Tibial nerve (tissue), 4 donors: ENCODE measurements around the gene PTPN3. TPM values are rescaled to one million over a fixed set of nuclear protein-coding genes. Genes with fewer than 3 reads are reported as not detected.

ENCODE experiments used
- DNase-seq, 2 donors: peaks; one replicate each; pipeline ENCODE4 v3.0.0-alpha.2; 2019; ENCODE audit warnings: low spot score in 2 of 2
- H3K27ac ChIP-seq, 4 donors: fragments of 200-600 bp; sonication (generic) in 3 of 4; one replicate each; pipeline ENCODE4 v1.5.1; 2017 to 2019; ENCODE audit warnings: mild to moderate bottlenecking in 1 of 4
- H3K27me3 ChIP-seq, 2 donors: fragments of 200-600 bp; sonication (generic) in 1 of 2; one replicate each; pipeline versions ENCODE4 v1.5.1 to v1.6.0; 2017 to 2019
- H3K36me3 ChIP-seq, 3 donors: fragments of 200-600 bp; sonication (generic); one replicate each; pipeline ENCODE4 v1.5.1; 2018 to 2019
- H3K4me1 ChIP-seq, 4 donors: fragments of 200-600 bp; sonication (generic) in 3 of 4; one replicate each; pipeline ENCODE4 v1.5.1; 2017 to 2019
- H3K4me3 ChIP-seq, 4 donors: fragments of 200-600 bp; sonication (generic) in 3 of 4; one replicate each; pipeline ENCODE4 v1.5.1; 2017 to 2019; ENCODE audit warnings: mild to moderate bottlenecking in 1 of 4, moderate library complexity in 1 of 4
- H3K9me3 ChIP-seq, 4 donors: fragments of 200-600 bp; sonication (generic) in 3 of 4; one replicate each; pipeline ENCODE4 v1.5.1; 2017 to 2019
- CTCF ChIP-seq, 5 experiments: fragments of 200-600 bp in 3 of 5; fragments of 450-650 bp in 2 of 5; sonication (generic) in 3 of 5; IDR thresholded peaks; one replicate each; pipeline ENCODE4 v1.5.1; 2016 to 2019; ENCODE audit warnings: antibody characterized with exemption in 5 of 5, mild to moderate bottlenecking in 3 of 5, moderate library complexity in 2 of 5
- EP300 ChIP-seq, 2 donors: sonication (generic); formaldehyde crosslinking; IDR thresholded peaks; one replicate each; pipeline ENCODE4 v1.6.1; 2017; ENCODE audit warnings: antibody characterized with exemption in 2 of 2, mild to moderate bottlenecking in 1 of 2
- POLR2A ChIP-seq, 2 donors: fragments of 450-650 bp; IDR thresholded peaks; one replicate each; pipeline ENCODE4 v1.6.1; 2017; ENCODE audit warnings: antibody characterized with exemption in 2 of 2, mild to moderate bottlenecking in 2 of 2, moderate library complexity in 2 of 2
- WGBS, 2 donors: methylation state at CpG; one replicate each; pipeline ENCODE4 v1.1.5; 2018; 5-methylcytosine and 5-hydroxymethylcytosine counted together
- total RNA-seq, 4 donors: library from RNA; depleted of rRNA; stranded (reverse); fragments of >200 nt; gene quantifications; one replicate each; pipeline ENCODE4 v1.1.0, GENCODE V29; 2016

Gene PTPN3
- total RNA-seq, 4 donors from 2014 or later = 1.3 to 3.3 (median 1.8) TPM

GRCh38 chr9:109467936-109468335 lies 30.2 kb downstream of the PTPN3 start:
- no peaks in the 10 kb centered on the region for H3K36me3 ChIP-seq
- no peak for DNase-seq
- H3K27ac ChIP-seq = no peak overlapping the region
- peaks cover 0 to 3% (median 0%) of the 10 kb centered on the region in 4 donors for H3K4me1 ChIP-seq
- H3K9me3 ChIP-seq = no peaks in the 10 kb centered on the region
- no peaks in the 10 kb centered on the region for H3K27me3 ChIP-seq
- 46 to 48% methylated on average over 2 of the region's 2 CpGs for WGBS, 2 donors
- no peak overlapping the region for H3K4me3 ChIP-seq
- TF ChIP-seq CTCF (IDR thresholded peaks at IDR 0.05) = no peak
- no peak for TF ChIP-seq POLR2A (IDR thresholded peaks at IDR 0.05)
- no peak for TF ChIP-seq EP300 (IDR thresholded peaks at IDR 0.05)

- H3K4me3 ChIP-seq = no peak overlapping the region
- DNase-seq = no peak
- no peak overlapping the region for H3K27ac ChIP-seq
- H3K4me1 ChIP-seq = peaks cover 0 to 3% (median 0%) of the 10 kb centered on the region in 4 donors
- no peaks in the 10 kb centered on the region for H3K27me3 ChIP-seq
- no peaks in the 10 kb centered on the region for H3K36me3 ChIP-seq
- WGBS, 2 donors = 82 to 85% methylated on average over 12 of the region's 12 CpGs
- TF ChIP-seq EP300 (IDR thresholded peaks at IDR 0.05) (no peak), POLR2A (IDR thresholded peaks at IDR 0.05) (no peak), CTCF (IDR thresholded peaks at IDR 0.05) (no peak)
- H3K9me3 ChIP-seq = no peaks in the 10 kb centered on the region
These were observed 31.2 kb downstream of the PTPN3 start for GRCh38 chr9:109466623-109467590.

GRCh38 chr9:109463924-109464625 lies 34.0 kb downstream of the PTPN3 start:
- Histone ChIP-seq H3K9me3 (no peaks in the 10 kb centered on the region), H3K36me3 (no peaks in the 10 kb centered on the region), H3K27me3 (no peaks in the 10 kb centered on the region), H3K27ac (no peak overlapping the region), H3K4me1 (no peaks in the 10 kb centered on the region), H3K4me3 (no peak overlapping the region)
- WGBS, 2 donors = 83 to 85% methylated on average over 7 of the region's 7 CpGs
- no peak for TF ChIP-seq EP300 (IDR thresholded peaks at IDR 0.05)
- no peak for TF ChIP-seq POLR2A (IDR thresholded peaks at IDR 0.05)
- TF ChIP-seq CTCF (IDR thresholded peaks at IDR 0.05) = no peak
- no peak for DNase-seq

- Histone ChIP-seq H3K36me3 (no peaks in the 10 kb centered on the region), H3K27me3 (no peaks in the 10 kb centered on the region), H3K4me1 (no peaks in the 10 kb centered on the region), H3K27ac (no peak overlapping the region), H3K9me3 (no peaks in the 10 kb centered on the region), H3K4me3 (no peak overlapping the region)
- DNase-seq = no peak
- no peak for TF ChIP-seq EP300 (IDR thresholded peaks at IDR 0.05)
- 87 to 88% methylated on average over 6 of the region's 6 CpGs for WGBS, 2 donors
These were observed 37.5 kb downstream of the PTPN3 start for GRCh38 chr9:109460576-109460975.

GRCh38 chr9:109459423-109459822 lies 38.7 kb downstream of the PTPN3 start:
- DNase-seq = no peak
- Histone ChIP-seq H3K4me1 (no peaks in the 10 kb centered on the region), H3K27ac (no peak overlapping the region), H3K27me3 (no peaks in the 10 kb centered on the region), H3K9me3 (no peaks in the 10 kb centered on the region), H3K36me3 (no peaks in the 10 kb centered on the region), H3K4me3 (no peak overlapping the region)
- TF ChIP-seq EP300 (IDR thresholded peaks at IDR 0.05) (no peak), POLR2A (IDR thresholded peaks at IDR 0.05) (no peak), CTCF (IDR thresholded peaks at IDR 0.05) (no peak)
- 59 to 66% methylated on average over 4 of the region's 4 CpGs for WGBS, 2 donors
